M059J (cell line): ENCODE data around the gene NAPEPLD. TPM values are rescaled to one million over a fixed set of nuclear protein-coding genes. Genes with fewer than 3 reads are reported as not detected.
"Not testable (repeated sequence)": the region's sequence is repeated elsewhere in the genome, so short reads cannot be mapped to it uniquely, and the experiment has no call there.

ENCODE experiments used
- DNase-seq: peaks from one replicate; pipeline ENCODE4 v3.0.0-alpha.2; 2012; ENCODE audit warnings: low read depth
- total RNA-seq: library from RNA; depleted of rRNA; stranded (reverse); fragments of >200 nt; shearing (Covaris generic); gene quantifications from 2 replicates; pipeline ENCODE4 v1.2.3, GENCODE V29; 2014

NAPEPLD gene
- total RNA-seq, 1 experiment from 2014 or later = 7.5 TPM

DNA sequence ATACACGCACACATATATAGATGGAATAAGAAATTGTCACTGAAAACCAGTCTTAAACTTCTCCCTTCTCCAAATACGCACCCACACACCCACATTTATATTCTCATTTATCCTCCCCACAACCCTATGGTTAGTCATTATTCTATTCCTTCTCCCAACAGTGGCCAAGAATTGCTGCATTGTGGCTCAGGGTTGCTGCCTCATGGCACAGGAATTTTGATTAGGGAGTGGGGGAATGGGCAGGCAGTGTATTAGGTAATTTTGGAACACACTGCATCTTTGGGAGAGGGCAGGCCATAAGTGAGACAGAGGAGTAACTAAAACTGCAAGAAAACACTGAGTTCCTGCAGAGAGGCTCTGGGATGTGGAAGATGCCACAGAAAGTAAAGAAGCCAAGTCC, 35.7 kb downstream of the NAPEPLD start:
- DNase-seq = peak; percentile 98

DNA sequence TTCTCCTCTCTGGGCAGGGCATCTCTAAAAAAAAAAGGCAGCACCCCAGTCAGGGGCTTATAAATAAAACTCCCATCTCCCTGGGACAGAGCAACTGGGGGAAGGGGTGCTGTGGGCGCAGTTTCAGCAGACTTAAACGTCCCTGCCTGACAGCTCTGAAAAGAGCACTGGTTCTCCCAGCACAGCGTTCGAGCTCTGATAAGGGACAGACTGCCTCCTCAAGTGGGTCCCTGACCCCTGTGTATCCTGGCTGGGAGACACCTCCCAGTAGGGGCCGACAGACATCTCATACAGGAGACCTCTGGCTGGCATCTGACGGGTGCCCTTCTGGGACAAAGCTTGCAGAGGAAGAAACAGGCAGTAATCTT, 42.2 kb downstream of the NAPEPLD start:
- DNase-seq = not testable (repeated sequence)

DNA sequence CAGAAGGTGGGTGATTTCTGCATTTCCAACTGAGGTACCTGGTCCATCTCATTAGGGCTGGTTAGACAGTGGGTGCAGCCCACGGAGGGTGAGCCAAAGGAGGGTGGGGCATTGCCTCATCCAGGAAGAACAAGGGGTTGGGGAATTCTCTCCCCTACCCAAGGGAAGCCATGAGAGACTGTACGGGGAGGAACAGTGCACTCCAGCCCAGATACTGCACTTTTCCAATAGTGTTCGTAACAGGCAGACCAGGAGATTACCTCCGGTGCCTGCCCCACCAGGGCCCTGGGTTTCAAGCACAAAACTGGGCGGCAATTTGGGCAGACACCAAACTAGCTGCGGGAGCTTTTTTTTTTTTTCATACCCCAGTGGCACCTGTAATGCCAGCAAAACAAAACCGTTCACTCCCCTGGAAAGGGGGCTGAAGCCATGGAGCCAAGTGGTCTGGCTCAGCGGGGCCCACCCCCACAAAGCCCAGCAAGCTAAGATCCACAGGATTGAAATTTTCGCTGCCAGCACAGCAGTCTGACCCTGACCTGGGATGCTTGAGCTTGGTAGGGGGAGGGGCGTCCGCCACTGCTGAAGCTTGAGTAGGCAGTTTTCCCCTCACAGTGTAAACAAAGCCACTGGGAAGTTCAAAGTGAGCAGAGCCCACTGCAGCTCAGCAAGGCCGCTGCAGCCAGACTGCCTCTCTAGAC, 42.7 kb downstream of the NAPEPLD start:
- DNase-seq = no peak

DNA sequence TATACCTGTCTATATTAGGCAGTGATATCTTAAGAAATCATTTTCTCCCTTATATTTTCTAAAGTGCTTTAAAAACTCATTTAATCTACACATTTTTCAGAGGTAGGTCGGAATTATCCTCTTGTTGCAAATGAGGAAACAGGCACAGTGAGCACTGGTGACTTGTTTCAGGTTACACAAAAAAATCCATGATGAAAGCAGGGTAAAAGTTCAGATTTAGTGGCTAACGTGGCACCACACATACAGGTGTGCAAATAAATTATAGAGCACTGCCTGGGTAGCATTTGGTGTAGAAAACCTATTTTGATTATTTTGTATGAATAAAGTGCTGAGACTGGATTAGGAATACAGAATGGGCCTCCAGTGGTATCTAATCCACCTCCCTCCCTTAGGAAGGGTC, 47.4 kb downstream of the NAPEPLD start:
- DNase-seq = no peak

DNA sequence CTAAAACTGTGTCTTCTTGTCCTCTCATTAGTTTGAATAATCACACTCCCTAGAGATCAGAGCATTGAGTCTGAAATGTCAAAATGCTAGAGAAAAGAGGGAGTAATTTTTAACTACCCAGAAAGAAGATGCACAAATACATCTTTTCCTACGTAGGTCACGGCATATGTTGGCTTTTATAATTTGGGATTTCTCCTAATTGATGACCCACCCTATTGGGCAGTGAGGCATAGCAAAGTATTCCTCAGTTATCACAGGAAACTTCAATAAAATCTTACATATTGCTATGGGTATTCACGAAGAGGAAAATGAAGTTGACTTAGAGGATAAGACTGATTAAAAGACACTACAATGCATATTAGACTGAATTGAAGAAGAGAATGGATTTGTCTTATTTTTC, 48.6 kb downstream of the NAPEPLD start:
- no peak for DNase-seq

DNA sequence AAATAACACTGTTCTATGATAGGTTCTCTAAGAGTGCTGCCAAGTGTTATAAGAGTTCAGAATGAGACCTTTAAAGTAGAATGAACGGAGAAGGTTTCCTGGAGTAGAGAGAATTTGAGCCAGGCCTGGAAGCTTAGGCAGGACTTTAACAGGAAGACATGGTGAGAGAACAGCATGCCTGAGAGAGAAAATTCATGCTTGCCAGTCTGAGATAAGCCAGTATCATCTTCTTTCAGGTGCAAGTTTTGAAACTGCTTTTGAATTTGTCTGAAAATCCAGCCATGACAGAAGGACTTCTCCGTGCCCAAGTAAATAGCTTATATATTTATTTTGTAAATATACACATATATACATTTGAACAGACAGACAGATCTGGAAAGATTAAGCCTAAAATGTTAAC, 51.9 kb downstream of the NAPEPLD start:
- no peak for DNase-seq

DNA sequence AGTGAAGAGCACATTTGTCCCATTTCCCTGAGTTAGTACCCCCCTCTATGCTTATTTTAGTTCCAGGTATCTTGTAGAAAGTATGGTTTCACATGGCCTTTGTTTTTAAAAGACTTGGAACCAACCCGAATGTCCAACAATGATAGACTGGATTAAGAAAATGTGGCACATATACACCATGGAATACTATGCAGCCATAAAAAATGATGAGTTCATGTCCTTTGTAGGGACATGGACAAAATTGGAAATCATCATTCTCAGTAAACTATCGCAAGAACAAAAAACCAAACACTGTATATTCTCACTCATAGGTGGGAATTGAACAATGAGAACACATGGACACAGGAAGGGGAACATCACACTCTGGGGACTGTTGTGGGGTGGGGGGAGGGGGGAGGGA, 53.3 kb downstream of the NAPEPLD start:
- not testable (repeated sequence) for DNase-seq

DNA sequence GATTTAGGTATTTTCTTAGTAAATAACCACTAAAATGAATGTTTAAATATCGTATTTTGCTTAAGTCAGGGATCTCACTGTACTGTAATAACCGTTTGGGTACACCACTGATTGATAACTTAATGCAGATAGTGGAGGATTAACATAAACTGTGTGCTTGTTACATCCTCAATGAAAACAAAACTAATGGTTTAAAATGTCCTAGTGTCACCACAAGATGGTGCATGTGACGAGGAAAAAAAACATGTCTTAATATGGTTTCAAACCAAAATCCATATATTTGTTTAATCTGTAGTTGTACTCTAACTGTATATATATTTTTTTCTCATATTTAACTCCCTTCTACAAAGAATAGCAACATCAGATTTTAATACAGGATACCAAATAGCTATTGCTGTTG, 54.8 kb downstream of the NAPEPLD start:
- DNase-seq = peak; percentile 13

DNA sequence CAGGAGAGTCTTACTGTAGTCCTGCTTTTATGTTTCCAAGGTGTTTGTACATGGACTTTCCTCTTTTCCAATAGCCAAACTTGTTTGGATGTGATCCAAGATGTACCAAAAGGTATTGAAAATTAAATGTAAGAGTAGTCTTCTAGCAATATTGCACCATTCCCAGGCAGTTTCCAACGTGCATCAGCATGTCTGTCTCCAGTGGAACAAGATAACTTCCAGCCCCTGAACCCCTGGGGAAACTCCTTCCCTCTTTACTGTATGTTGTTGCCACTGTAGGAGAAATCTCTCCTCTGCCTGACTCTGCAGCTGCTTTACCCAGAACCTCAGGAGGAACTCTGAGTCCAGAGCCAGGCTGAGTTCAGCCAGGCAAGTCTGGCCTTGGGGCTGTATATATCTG, 55.5 kb downstream of the NAPEPLD start:
- DNase-seq = no peak

DNA sequence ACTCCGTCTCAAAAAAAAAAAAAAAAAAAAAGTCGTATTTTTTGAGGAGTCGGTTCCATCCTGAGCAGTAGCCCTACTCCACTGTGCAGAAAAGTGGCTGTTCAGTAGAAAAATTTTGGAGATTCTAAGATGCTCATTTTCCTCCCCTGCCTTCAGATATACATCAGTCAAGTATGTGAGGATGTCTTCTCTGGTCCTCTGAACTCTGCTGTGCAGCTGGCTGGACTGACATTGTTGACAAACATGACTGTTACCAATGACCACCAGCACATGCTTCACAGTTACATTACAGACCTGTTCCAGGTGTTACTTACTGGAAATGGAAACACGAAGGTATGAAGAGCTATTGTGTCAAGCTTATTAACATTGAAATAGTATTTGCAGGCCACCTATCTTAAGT, 56.6 kb downstream of the NAPEPLD start:
- not testable (repeated sequence) for DNase-seq

DNA sequence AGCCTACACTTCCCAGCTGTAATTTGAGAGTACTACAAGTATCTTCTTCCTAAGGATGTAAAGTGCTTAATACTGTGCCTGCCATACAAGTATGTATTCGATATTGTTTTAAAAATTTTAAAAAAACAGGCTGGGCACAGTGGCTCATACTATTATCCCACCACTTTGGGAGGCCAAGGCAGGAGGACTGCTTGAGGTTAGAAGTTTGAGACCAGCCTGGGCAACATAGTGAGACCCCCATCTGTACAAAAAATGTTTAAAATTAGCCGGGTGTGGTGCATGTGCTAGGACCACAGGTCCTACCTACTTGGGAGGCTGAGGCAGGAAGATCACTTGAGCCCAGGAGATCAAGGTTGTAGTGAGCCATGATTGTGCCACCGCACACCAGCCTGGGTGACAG, 65.7 kb downstream of the NAPEPLD start:
- DNase-seq = no peak

DNA sequence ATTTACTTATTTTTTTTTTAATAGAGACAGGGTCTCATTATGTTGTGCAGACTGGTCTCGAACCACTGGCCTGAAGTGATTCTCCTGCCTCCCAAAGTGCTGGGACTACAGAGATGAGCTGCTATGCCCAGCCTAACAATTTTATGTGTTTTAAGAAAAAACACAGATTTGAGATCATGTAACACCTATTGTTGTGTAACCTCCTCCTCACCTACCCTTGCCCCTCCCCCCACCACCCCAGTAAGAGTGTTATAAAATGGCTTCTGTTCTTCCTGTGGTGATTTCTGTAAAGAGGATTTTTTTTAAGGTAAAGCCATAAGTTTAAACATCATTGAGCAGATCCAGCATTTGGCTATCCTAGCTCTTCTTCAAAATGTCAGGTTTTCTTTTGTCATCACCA, 66.4 kb downstream of the NAPEPLD start:
- DNase-seq = no peak

DNA sequence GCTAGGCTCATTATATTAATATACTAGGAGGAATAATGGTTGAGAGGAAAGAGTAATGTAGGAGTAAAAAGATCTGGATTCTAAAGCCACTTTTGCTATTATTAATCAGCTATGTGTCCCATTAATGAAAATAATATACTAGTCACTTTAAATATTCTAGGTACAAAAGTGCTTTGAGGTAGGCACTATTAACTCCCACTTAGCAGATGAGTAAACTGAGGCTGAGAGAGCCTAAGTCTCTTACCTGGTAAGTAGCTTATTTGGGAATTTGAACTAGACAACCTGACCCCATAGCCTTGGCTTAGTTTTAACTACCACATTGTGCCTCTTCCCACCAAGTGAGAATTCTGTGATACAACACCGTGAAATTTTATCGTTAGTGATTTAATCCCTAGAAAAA, 68.0 kb downstream of the NAPEPLD start:
- DNase-seq = no peak

DNA sequence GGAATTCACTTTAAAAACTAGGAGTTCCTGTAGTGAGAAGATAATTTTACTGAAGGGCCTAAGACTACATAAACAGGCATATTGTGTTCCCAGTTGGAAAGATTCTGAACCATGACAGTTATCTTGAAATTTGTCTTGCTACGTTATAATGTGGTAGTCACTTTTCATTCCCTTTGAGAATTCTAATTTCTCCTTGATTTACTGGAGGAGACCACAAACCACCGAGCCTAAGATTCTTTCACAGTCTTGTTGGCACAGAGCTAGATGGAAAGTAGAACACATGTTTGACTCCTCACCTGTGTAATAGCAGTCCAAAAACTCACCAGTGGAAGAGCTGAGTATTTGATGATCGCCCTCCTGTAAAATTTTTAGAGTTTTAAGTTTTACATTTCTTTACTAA, 69.1 kb downstream of the NAPEPLD start:
- no peak for DNase-seq

DNA sequence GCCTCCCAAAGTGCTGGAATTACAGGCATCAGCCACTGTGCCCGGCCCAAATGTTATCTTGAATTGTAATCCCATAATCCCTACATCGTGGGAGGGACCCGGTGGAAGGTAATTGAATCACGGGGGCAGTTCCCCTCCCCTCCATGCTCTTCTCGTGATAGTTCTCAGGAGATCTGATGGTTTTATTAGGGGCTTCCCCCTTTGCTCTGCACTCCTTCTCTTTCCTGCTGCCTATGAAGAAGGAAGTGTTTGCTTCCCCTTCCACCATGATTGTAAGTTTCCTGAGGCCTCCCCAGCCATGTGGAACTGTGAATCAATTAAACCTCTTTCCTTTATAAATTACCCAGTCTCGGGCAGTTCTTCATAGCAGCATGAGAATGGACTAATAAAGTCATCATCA, 70.7 kb downstream of the NAPEPLD start:
- DNase-seq = not testable (repeated sequence)

DNA sequence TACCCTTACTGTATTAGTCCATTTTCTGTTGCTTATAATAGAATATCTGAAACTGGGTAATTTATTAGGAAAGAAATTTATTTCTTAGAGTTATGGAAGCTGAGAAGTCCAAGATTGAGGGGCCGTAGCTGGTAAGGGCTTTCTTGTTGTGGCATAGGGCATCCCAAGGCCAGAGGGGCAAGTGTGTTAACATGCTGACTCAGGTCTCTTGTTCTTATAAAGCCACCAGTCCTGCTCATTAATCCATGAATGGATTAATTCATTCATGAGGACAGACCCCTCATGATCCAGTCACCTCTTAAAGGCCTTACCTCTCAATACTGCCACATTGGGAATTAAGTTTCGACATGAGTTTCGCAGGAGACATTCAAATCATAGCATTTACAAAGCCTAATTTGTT, 71.6 kb downstream of the NAPEPLD start:
- DNase-seq = no peak

DNA sequence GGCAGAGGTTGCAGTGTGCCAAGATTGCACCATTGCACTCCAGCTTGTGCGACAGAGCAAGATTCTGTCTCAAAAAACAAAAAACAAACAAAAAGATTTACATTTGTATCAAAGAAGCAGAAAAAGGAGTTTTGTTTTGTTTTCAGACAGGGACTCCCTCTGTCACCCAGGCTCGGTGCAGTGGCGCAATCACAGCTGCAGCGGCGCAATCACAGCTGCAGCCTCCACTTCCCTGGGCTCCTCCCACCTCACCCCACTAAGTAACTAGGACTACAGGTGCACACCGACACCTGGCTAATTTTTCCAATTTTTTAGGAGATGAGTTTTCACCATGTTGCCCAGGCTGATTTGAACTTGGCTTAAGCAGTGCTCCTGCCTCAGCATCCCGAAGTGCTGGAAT, 72.1 kb downstream of the NAPEPLD start:
- no peak for DNase-seq

DNA sequence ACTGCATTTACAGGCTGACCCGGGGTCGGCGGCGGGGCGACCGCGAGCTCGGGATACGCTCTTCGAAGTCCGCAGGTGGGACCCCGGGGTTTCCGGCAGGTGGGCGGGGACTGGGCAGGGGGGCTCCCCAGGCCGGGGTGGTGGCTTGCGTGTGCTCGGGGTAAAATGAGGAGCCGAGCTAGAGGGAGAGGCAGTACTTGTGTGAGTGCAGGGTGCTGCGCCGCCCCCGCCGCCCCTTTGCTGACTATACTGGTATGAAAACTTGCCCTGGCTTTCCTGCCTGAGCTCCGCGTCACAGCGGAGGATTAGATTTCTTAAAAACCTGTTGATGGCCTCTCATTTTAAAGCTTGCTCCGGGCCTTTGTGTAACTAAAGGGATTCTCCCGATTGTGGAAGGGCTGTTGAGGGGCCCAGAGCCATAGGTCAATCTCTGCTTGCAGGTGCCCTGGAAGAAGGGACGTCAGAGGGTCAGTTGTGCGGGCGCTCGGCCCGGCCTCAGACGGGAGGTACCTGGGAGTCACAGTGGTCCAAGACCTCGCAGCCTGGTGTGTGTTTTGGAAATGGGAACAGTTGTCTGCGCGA, 73.5 kb downstream of the NAPEPLD start:
- peak; percentile 56 for DNase-seq

DNA sequence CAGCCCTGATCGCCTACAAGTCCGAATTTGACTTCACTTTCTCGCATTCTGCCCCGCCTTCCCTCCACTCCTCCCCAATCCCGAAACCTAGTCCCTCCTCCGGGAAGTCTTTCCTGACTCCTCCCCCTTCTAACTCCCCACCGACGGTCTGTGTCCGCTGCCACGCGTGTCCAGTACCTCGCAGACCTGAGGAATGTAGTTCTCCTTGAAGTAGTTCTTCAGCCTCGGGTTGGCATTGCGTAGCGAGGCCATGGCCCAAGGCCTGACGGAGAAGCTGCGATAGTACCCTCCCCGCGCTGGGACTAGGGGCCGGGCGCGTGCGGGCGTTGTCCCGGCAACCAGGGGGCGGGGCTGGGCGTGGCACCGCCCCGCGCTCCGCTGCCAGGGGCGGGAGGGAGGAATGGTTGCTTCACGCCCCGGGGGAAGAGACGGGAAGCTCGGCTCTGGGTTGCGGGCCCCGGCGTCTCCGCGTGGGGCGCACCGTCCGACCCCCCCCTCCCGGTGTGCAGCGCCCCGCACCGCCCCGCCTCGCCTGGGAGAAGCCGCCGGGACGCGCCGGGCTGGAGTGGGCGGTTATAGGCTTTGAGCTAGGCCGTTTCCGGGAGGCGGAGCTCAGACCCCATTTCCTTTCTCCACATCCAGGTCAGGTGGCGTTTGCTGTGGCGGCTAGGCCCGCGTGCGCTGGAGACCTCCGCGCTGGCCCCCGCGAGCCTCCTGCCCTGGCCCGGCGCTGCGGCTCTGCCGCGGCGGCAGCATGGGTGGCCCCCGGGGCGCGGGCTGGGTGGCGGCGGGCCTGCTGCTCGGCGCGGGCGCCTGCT, 74.2 kb downstream of the NAPEPLD start, which contains the start of the genes ARMC10 and FBXL13:
ARMC10 (plus strand) TSS at position 622 of the 818 bp plus-strand sequence; CDS start at position 755, 133 bp downstream.
FBXL13 (minus strand) TSS at position 278 of the 818 bp plus-strand sequence.
- peak; percentile 91 for DNase-seq

DNA sequence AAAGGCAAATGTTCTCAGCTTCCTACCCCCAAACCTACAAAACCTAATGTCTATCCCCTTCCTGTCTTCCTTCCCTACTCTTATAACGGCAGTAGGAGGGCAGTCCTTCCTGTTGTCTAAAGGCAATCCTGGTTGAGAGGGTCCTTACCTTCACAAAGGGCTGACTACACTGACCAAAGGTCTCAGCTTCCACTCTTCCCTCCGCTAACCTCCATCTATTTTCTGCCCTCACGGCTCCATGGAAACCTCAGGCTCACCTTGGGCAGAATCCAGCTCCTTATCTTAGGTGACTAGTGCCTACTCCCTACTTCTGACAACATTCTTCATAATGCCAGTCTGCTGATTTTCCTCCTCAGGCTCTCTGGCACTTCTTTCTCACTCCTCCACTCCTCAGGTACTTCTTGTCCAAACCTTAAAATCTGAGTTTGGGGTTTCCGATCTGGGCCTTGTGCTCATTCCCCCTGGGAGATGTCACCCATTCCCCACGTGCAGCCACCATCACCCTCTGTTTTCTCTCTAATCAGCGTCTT, 74.8 kb downstream of the NAPEPLD start:
- DNase-seq = peak; percentile 57

DNA sequence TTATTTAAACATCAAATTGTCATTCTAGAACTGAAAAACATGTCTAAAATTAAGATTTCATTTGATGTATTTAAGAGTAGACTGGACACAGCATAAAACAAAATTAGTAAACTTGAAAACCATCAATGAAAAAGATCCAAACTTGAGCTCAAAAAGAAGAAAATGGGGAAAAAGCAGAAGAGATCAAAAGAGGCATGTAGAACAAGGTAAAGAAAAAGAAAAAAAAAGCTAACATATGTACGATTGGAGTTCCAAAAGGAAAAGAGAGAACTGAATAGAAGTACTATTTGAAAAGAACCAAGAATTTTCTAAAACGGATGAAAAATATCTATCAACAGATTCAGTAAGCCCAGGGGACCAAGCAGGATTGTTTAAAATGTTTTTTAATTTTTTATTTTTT, 77.9 kb downstream of the NAPEPLD start:
- DNase-seq = no peak
